ENCODE measurements around the gene AMBRA1.
"Not testable (repeated sequence)": the region's sequence is repeated elsewhere in the genome, so short reads cannot be mapped to it uniquely, and the experiment has no call there.

The AMBRA1 gene

GRCh38 chr11:46533396-46534100 lies 60.3 kb downstream of the AMBRA1 start:
- no peak for DNase-seq

DNA sequence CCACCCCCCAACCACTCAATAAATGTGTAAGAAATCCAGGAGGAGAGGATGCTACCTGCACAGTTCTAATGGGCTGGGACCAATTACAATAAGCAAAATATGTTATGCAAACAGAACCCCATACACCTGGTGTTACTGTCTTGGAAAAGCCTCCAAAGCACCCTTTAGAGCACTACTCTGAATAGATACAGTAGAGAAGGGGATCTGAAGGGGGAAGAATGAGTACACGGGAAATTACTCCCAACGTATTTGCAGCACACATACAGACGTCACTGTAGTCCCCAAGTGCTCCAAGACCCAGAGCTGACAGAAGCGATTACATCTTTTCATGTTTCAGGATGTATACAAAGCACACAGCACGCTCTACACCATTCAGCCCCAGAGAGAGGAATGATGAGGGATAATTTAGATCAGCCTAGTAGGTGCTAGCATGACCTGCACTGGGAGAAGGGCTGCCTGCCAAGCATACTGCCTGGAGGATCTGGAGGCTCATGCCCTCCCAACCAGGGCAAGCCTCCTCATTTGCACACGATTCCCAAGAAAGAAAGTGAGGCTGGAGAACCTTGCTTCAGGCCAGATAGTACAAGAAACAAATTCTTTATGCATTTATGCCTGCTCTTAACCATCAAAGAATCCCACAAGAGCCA lies 63.8 kb downstream of the AMBRA1 start:
- DNase-seq = no peak

GRCh38 chr11:46529095-46529905 lies 64.5 kb downstream of the AMBRA1 start:
- DNase-seq = no peak

GRCh38 chr11:46528445-46529094 lies 65.3 kb downstream of the AMBRA1 start:
- no peak for DNase-seq

- no peak for DNase-seq
These were observed 66.2 kb downstream of the AMBRA1 start for GRCh38 chr11:46527591-46528130.

GRCh38 chr11:46526216-46527215 lies 67.3 kb downstream of the AMBRA1 start:
- DNase-seq = no peak

DNA sequence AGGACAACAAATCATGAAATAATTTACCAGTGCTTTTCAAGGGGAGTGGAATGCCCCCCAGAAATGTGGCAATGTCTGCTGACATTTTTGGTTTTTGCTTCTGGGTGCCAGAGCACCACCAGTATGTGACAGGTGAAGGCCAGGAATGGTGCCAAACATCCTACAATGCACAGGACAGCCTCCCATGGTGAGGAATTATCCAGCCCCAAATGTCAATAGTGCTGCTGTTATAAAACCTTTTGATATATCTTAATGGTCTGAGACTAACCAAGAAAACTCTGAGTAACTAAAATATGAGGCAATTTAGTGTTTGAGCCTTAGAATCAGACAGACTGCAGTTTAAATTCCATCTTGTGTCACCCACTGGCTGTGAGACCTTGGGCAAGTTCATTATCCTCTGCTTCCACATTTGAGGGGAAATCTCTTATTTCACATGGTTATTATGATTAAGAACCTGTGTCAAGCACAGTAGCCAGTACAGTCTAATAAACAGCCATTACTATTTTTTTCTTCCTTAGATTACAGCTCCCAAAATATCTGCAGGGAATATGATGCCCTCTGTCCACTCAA lies 69.5 kb downstream of the AMBRA1 start:
- no peak for DNase-seq

- no peak for DNase-seq
These were observed 70.5 kb downstream of the AMBRA1 start for GRCh38 chr11:46523290-46523689.

- DNase-seq = no peak
These were observed 71.0 kb downstream of the AMBRA1 start for GRCh38 chr11:46522682-46523281.

DNA sequence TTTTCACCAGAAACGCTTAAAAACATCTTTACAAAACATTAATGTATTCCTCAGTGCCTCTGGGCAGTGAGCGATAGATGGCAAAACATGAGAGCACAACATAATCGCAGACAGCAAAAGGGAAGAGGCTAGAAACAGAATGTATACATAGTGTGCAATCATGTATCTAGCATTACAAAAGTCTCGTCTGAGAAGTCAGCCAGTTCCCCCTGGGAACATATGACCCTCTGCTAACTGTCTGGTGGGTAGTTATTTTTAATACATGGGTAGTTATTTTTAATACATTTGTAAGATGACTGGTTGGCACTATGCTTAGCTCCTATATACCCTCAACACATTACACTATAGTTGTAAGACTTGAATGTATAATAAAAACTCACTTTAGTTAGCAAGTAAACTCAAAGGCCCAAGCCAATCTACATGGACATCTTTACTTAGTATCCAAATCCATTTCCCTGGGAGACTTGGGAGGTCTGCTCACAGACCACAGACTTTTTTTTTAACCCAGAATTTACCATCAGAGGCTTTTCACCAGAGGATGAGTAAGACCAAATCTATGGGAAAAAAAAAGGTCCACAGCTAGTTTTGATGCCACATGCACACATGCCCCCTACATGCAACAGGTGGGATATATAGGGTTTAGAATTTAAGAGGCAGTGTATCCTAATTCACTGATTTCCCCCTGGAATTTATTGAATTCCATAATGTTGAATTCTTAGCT lies 71.7 kb downstream of the AMBRA1 start:
- DNase-seq = no peak

- no peak for DNase-seq
These were observed 72.7 kb downstream of the AMBRA1 start for GRCh38 chr11:46520971-46521745.

DNA sequence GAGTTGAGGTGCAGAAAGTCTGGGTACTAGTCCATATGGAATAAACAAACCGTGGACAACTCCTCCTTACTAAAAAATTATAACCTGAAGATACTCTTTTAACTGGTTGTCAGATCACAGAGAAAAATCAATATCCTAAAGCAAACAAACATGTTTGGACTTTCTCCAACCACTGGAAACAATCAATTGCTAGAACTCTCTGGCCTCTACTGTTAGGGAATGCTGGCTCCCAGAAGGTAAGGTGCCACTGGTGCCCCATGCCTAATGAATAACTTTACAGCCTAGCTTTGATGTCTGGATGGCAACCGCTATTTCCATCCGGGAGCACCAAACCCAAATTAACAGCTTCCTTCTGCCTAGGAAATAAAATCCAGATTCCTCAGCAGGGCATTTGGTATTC lies 74.5 kb downstream of the AMBRA1 start:
- no peak for DNase-seq

DNA sequence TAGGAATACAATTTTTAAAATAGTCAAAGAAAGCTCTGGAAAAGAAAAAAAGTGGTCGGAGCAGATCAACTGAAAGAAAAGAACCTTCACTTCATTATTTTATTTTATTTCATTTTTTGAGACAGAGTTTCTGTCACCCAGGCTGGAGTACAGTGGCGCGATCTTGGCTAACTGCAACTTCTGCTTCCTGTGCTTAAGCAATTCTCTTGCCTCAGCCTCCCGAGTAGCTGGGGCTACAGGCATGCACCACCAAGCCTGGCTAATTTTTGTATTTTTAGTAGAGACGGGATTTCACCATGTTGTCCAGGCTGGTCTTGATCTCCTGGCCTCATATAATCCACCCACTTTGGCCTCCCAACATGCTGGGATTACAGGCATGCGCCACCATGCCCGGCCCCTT lies 74.9 kb downstream of the AMBRA1 start:
- not testable (repeated sequence) for DNase-seq

- DNase-seq = no peak
These were observed 79.5 kb downstream of the AMBRA1 start for GRCh38 chr11:46514370-46514769.

GRCh38 chr11:46513934-46514342 lies 79.9 kb downstream of the AMBRA1 start:
- no peak for DNase-seq

DNA sequence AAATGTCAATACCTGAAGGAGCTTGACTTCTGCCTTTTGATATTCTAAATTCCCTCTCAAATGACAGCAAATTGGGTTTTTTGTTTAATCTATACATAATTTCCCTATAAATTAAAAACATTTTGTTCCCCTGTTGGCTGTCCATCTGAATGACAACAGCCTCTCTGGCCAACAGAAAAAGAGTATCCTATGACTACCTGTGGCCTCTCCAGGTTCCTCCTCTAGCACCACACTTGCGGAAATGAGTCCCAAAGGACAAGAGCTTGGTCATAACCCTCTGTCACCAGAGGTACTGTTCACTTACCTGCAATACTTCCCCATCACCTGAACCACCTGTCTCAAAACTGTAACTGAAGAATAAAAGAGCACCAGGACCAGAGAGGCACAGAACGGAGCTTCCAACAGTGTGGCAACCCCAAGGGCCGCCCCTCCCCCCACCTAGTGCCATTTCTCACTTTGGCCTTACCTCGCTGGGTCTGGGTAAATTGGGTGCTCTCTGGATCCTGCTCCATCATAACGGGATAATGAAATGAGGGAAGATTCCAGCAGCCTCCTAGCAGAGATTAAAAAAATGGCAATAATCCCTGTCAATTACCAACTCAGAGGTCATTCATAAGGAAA lies 81.5 kb downstream of the AMBRA1 start:
- no peak for DNase-seq

- no peak for DNase-seq
These were observed 82.5 kb downstream of the AMBRA1 start for GRCh38 chr11:46511342-46511741.

- no peak for DNase-seq
These were observed 85.5 kb downstream of the AMBRA1 start for GRCh38 chr11:46508360-46508759.

- no peak for DNase-seq
These were observed 87.4 kb downstream of the AMBRA1 start for GRCh38 chr11:46506483-46506791.

All from cortex of kidney (tissue), 1 donor.